Ishikawa (cell line): ENCODE measurements around the gene BACE2.

Experiments
- CEBPB ChIP-seq: IDR thresholded peaks from 2 replicates; pipeline ENCODE4 v1.6.1; 2012
- CREB1 ChIP-seq: IDR thresholded peaks from 2 replicates; pipeline ENCODE4 v1.6.1; 2012; ENCODE audit warnings: low read depth
- EGR1 ChIP-seq: IDR thresholded peaks from 2 replicates; pipeline ENCODE4 v1.6.1; 2012
- EP300 ChIP-seq: IDR thresholded peaks from 2 replicates; pipeline ENCODE4 v1.6.1; 2012; ENCODE audit warnings: borderline replicate concordance
- FOXM1 ChIP-seq: IDR thresholded peaks from 2 replicates; pipeline ENCODE4 v1.6.1; 2012; ENCODE audit warnings: low read depth, borderline replicate concordance
- MAX ChIP-seq: IDR thresholded peaks from 2 replicates; pipeline ENCODE4 v1.6.1; 2012
- NFIC ChIP-seq: IDR thresholded peaks from 2 replicates; pipeline ENCODE4 v1.6.1; 2012
- RAD21 ChIP-seq: IDR thresholded peaks from 2 replicates; pipeline ENCODE4 v1.6.1; 2012; ENCODE audit warnings: low read depth
- TAF1 ChIP-seq: IDR thresholded peaks from 2 replicates; pipeline ENCODE4 v1.6.1; 2012; ENCODE audit warnings: low read depth, mild to moderate bottlenecking
- TCF12 ChIP-seq: IDR thresholded peaks from 2 replicates; pipeline ENCODE4 v1.6.1; 2012; ENCODE audit warnings: low read depth
- TEAD4 ChIP-seq: IDR thresholded peaks from 2 replicates; pipeline ENCODE4 v1.6.1; 2012
- USF1 ChIP-seq: IDR thresholded peaks from 2 replicates; pipeline ENCODE4 v1.6.1; 2012
- YY1 ChIP-seq: IDR thresholded peaks from 2 replicates; pipeline ENCODE4 v1.6.1; 2012; ENCODE audit warnings: low read depth
- ZBTB7A ChIP-seq: IDR thresholded peaks from 2 replicates; pipeline ENCODE4 v1.6.1; 2012; ENCODE audit warnings: low read depth
- TF ChIP-seq, protein P1 (sequence below): IDR thresholded peaks from 2 replicates; pipeline ENCODE4 v1.6.1; 2012; ENCODE audit warnings: low read depth, mild to moderate bottlenecking

BACE2 gene

GRCh38 chr21:41196993-41197392, 29.0 kb downstream of the BACE2 start:
- no peak for TF ChIP-seq ZBTB7A
- no peak for TF ChIP-seq YY1
- TF ChIP-seq MAX: no peak
- TF ChIP-seq, protein P1, sequence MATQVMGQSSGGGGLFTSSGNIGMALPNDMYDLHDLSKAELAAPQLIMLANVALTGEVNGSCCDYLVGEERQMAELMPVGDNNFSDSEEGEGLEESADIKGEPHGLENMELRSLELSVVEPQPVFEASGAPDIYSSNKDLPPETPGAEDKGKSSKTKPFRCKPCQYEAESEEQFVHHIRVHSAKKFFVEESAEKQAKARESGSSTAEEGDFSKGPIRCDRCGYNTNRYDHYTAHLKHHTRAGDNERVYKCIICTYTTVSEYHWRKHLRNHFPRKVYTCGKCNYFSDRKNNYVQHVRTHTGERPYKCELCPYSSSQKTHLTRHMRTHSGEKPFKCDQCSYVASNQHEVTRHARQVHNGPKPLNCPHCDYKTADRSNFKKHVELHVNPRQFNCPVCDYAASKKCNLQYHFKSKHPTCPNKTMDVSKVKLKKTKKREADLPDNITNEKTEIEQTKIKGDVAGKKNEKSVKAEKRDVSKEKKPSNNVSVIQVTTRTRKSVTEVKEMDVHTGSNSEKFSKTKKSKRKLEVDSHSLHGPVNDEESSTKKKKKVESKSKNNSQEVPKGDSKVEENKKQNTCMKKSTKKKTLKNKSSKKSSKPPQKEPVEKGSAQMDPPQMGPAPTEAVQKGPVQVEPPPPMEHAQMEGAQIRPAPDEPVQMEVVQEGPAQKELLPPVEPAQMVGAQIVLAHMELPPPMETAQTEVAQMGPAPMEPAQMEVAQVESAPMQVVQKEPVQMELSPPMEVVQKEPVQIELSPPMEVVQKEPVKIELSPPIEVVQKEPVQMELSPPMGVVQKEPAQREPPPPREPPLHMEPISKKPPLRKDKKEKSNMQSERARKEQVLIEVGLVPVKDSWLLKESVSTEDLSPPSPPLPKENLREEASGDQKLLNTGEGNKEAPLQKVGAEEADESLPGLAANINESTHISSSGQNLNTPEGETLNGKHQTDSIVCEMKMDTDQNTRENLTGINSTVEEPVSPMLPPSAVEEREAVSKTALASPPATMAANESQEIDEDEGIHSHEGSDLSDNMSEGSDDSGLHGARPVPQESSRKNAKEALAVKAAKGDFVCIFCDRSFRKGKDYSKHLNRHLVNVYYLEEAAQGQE: no peak
- TF ChIP-seq USF1: no peak
- TF ChIP-seq RAD21: no peak
- TF ChIP-seq CEBPB: no peak
- no peak for TF ChIP-seq NFIC
- TF ChIP-seq TEAD4: no peak
- TF ChIP-seq EP300: no peak
- no peak for TF ChIP-seq FOXM1

- TF ChIP-seq CEBPB (no peak), RAD21 (no peak), TCF12 (no peak), TEAD4 (no peak), EGR1 (no peak), YY1 (no peak), FOXM1 (no peak), MAX (no peak), CREB1 (no peak), ZBTB7A (no peak), EP300 (no peak), NFIC (no peak), USF1 (no peak)
- TF ChIP-seq, protein P1: no peak
These were observed 29.6 kb downstream of the BACE2 start for GRCh38 chr21:41197582-41197981.

DNA sequence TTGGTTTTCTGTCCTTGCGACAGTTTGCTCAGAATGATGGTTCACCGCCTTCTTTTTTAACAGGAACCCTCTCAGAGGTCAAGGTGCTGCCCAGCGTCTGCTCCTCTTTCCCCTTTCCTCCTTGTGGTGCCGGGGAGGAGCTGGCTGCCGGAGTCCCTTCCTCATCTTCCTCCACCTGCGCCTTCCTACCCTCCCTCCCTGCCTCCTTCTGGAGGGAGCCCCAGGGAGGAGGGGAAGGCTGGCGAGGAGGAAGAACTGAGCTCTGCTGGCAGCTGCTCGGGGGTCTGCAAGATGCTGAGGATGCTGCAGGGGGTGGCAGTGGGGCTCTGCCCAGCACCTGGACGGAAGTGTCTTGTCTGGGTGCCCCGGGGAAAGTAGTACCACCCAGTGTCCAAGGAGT, 31.2 kb downstream of the BACE2 start:
- TF ChIP-seq YY1 (no peak), TAF1 (no peak), CREB1 (no peak), CEBPB (no peak), RAD21 (no peak)

DNA sequence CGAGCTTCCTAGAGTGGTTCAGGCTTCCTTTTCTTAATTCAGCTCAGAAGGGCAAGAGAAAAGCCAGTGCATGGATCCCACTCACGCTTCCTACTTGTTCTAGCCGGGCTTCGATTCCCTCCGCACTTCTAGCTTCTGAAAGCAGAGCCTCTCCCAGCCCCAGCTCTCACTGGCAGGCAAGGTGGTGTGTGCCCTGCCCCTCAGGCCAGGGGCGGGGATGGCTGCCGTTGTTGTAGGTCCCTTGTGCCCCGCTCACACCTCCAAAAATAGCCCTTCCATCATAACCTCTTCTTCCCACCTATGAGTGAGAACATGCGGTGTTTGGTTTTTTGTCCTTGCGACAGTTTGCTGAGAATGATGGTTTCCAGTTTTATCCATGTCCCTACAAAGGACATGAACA, 31.6 kb downstream of the BACE2 start:
- TF ChIP-seq NFIC (no peak), FOXM1 (no peak), EGR1 (no peak), ZBTB7A (no peak), CREB1 (no peak)

DNA sequence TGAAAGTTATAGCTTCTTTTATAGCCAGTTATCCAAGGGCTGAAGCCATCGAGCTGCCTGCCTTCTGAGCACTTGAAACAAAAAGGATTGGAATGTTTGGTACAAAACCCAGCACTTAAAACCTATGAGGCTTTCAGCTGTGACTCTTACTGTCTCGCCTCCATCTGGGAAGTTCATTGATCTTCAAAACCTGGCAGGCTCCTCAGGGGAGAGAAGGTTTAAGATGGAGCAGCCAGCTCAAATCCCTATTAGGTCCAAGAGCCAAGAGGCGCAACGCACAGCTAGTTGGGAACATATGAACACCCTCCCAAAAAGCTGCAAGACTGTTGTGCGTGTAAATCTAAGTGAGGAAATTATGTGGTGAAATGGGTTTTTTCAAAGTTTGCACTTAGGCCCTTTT, 33.4 kb downstream of the BACE2 start:
- TF ChIP-seq USF1 (no peak), YY1 (no peak), TAF1 (no peak), TEAD4 (no peak), RAD21 (no peak), EP300 (no peak), MAX (no peak), CEBPB (no peak), NFIC (no peak), TCF12 (no peak), EGR1 (no peak), ZBTB7A (no peak), FOXM1 (no peak), CREB1 (no peak)
- TF ChIP-seq, protein P1: no peak
